HuH-7.5 (cell line): Measurements from ENCODE around the gene NECAP2.
"Not testable (repeated sequence)": the region's sequence is repeated elsewhere in the genome, so short reads cannot be mapped to it uniquely, and the experiment has no call there.

ENCODE experiments used
- DNase-seq: peaks from one replicate; pipeline ENCODE4 v3.0.0; 2011; ENCODE audit warnings: low spot score

Gene NECAP2

DNA sequence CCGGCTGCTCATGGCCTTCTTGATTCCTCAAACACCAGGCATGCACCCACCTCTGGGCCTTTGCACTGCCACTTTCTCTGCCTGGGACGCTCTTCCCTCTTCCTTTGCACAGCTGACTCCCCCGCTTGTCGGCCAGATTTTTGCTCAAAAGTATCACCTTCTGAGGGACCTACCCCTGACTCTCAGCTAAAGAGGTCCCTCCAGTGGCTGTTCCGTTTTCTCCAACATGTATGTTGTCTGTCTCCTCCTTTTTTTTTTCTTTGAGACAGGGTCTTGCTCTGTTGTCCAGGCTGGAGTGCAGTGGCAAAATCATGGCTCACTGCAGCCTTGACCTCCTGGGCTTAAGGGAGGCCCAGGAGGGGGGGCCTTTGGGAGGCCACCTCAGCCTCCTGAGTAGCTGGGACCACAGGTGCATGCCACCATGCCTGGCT lies 57.0 kb downstream of the NECAP2 start:
- not testable (repeated sequence) for DNase-seq

DNA sequence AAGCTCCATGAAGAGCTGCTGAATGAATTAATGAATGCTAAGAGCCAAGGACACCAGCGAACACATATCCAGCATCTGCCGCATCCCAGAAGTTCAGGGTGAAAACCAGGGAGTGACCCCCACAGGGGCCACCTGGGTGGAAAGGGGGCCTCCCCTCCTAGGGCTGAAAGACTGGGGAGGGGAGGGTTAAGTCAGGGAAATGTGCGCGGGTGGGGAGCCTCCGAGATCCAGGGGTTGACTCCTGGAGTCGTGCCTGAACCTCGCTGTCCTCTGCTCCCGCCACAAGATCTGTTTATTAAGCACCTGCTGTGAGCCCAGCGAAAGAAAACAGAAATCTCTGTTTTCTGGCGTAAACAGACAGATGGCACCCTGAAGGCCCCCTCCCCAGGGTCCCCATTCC lies 57.5 kb downstream of the NECAP2 start:
- DNase-seq = not testable (repeated sequence)

DNA sequence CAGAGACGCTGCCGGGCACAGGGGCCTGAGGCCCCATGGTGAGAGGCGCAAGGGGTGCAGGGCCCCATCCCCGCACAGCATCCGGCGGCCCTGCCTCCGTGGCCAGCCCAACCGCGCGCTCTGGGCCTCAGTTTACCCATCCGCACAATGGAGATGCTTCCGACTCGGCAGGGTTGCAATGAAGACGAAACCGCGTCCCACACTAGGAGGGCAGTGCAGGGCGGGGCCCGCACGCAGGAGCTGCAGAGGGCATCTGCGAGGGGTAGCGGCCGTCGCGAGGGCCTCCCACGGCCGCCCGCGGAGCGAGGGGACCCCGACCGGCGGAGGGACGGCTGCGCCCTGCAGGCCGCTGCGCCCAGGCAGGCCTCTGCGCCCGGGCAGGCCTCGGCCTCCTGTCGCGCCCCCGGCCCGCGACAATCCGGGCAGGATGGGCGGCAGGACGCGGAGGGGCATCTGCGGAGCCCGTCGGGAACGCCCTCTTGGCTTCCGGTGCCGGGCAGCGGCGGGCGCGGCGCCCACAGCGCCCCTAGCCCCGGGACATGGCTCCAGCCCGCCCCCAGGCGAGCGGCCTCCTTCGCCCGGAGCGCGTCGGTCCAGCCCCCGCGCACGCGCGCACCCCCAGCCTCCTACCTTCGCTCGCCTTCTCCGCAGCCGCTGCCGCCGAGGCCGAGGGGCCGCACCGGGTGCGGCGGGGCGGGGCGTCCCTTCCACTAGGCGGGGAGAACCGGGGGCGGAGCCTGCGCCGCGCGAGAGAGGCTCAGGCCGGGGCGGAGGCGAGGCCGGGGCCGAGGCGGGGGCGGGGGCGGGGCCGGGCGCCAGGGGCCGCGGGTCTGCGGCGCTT lies 58.3 kb downstream of the NECAP2 start:
- peak; percentile 85 for DNase-seq

DNA sequence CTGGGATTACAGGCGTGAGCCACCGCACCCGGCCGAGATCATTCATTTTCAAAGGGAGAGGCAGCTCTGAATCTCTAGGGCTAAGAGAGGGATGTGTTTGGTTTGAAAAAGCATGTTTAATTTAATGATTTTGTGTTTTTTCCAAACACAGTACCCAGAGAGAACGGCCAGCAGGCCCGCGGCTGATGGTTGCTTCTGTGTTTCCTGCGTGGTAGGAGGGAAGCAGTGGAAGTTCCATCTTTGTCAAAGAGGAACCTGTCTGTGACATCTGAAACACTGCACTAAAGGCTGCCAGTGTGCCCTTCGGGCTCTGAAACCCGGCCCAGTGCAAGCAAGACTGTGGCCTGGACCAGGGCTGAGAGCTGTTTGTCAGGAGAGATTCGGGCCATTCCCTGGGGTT lies 59.9 kb downstream of the NECAP2 start:
- not testable (repeated sequence) for DNase-seq

DNA sequence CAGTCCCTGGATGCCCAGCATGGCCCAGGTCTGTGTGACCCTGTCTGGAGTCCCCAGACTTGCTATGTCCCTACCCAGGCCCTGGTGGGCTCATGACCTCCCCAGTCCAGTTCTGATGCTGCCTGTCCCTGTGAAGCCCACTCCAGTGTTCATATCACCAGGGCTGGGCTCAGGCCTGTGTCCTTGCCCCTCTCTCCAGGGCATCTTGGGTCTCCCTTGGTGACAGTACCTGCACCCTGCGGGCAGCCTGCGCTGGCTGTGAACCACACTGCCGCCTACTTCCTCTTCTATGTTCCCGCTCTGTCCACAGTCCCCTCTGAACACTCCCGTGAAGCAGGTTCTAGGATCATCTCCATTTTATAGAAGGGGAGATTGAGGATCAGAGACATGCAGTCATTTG lies 60.5 kb downstream of the NECAP2 start:
- not testable (repeated sequence) for DNase-seq

DNA sequence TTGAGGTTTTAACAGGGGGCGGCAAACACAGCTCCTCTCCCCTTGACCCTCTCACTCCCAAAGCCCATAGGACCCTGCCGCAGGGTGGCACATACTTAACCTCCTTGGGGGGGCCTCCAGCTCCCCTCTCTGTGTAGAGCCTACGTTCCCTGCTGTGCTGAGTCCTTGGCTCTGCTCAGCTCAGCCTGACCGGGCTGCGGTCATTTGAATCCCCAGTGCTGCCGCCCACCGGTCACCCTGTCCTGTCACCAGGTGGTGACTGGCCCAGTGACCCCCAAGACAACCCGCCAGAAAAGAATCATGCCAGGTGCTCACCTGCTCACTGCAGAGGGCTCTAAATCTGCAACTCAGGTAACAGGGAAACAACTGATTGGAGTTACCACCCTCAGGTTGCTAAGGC lies 60.9 kb downstream of the NECAP2 start:
- not testable (repeated sequence) for DNase-seq

DNA sequence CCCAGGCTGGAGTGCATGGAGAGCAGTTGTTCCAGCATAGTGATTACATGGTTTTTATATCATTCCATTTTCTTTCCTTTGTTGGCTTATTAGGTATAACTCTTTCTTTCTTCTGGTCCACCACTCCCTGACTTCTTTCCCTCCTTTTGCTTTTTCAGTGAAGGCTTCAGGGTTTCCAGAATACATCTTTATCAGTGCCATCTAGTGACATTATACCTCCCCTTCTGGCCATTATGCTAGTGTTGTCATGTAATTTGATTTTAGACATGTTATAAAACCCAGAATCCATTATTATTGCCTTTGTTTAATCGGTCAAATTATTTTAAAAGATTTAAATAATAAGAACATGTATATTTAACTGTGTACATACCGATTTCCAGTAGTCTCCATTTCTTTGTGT lies 63.0 kb downstream of the NECAP2 start:
- no peak for DNase-seq

DNA sequence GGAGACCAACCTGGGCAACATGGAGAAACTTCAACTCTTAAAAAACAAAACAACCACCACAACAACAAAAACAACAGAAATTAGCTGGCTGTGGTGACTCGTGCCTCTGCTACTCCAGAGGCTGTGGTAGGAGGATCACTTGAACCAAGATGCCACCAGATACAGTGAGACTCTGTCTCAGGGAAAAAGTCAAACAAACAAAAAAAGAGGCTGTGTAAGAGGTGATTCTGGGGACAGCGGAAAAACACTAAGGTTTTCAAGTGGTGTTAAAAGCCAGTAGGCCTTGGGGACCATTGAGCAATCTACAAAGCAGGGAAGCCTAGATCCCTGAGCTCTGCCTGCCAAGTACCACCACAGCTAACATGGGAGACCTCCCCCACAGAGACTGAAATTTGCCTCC lies 65.3 kb downstream of the NECAP2 start:
- not testable (repeated sequence) for DNase-seq

DNA sequence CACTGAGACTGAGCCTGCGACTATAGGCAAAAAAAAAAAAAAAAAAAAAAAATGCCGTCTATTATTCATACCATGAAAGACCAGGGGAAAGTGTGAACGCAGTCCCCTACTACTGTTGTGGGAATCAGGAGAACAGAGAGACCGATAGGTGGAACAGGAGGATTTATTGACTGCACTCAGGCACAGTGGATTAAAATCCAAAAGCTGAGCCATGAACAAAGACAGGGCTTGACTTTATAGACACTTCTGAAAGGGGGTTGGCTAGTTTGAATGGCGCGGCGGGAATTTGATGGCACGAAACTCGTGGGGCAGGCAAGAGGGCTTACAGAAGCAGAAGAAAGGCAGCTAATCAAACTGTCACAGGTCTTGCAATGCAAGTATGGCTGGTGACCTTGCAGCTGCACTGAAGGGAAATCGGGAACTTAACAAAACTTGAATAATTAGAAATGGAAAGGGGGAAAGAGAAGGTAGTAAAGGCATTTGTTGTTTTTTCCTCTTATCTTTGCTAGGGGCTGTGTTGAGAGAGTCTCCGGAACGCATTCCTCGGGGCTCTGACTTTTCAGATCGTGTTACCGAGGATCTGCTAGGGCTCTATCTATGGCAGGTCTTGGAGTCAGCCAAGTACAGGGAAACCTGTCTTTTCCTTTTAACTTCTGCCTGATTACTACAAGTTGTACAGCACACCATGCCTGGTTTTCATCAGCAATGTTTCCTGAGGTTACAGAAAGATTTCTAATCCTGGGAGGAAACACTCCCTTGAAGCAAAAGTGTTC lies 66.0 kb downstream of the NECAP2 start:
- not testable (repeated sequence) for DNase-seq

DNA sequence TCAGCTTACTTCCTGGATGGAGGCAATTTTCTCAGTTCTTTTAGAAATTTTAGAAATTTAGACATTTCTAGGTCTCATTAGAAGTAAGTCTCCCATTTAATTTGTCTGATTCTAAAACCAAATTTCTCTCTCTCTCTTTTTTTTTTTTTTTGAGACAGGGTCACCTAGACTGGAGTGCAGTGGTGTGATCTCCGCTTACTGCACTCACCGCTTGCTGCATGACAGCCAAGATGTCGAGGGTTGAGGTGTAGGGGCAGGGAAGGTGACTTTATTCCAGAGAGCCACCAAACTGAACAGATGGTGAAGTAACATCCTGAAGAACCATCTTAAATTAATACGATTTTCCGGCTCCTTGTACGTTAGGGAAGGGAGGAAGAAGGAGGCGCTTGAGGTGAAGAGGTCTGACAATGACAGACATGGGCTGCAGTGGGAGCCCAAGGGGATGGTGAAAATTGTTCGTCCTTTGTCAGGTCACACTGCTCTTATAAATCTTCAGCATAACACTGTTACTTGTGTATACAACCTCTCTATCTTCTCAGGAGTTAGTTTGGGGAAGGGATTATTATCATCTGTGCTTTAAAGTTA lies 68.4 kb downstream of the NECAP2 start:
- DNase-seq = not testable (repeated sequence)
